Measurements from ENCODE around the gene FOXRED2. TPM values are rescaled to one million over a fixed set of nuclear protein-coding genes. Genes with fewer than 3 reads are reported as not detected.

Gene FOXRED2
- total and polyA plus RNA-seq, 2 of the 8 experiments (the other 6 are each of a cell fraction or from before 2014, with no cell fraction given), result 11.5 to 27.8 TPM

GRCh38 chr22:36550701-36551495, 44.1 kb upstream of the FOXRED2 start:
- no peak overlapping the region for H2BK120ac ChIP-seq (replicated peaks; ENCODE audit: low read depth, low read length)

More at GRCh38 chr22:36550701-36551495, 44.1 kb upstream of the FOXRED2 start:
- no peaks in the 10 kb centered on the region for H3K36me3 ChIP-seq (ENCODE audit: control insufficient read depth in 2 of 4, insufficient read depth in 4 of 4, low read length in 3 of 4)
- H3K4me1 ChIP-seq (replicated peaks in 1 of 4; ENCODE audit: control insufficient read depth in 3 of 4, insufficient read depth in 4 of 4, low read length in 3 of 4), result peaks cover 0 to 12% (median 3%) of the 10 kb centered on the region in 4 experiments; a peak in 4 of 7 replicates
- no peak overlapping the region for H2BK20ac ChIP-seq (ENCODE audit: low read length)
- H3K27ac ChIP-seq (ENCODE audit: low read depth, low read length), result no peak overlapping the region
- H2AK5ac ChIP-seq (ENCODE audit: low read depth, low read length), result no peak overlapping the region
- no peaks in the 10 kb centered on the region for H3K9me3 ChIP-seq (ENCODE audit: insufficient read depth in 2 of 2, low read depth in 1 of 2, low read length in 1 of 2)
- no peak overlapping the region for H3K14ac ChIP-seq (ENCODE audit: insufficient read length)
- no peak overlapping the region for H3K23ac ChIP-seq (ENCODE audit: insufficient read length)
- H2BK5ac ChIP-seq (ENCODE audit: low read depth, low read length), result no peak overlapping the region
- TF ChIP-seq CTBP2 (IDR thresholded peaks at IDR 0.05; ENCODE audit: borderline replicate concordance, insufficient read depth, insufficient read length, low read length), result no peak
- TF ChIP-seq KDM5A (IDR thresholded peaks at IDR 0.05; ENCODE audit: low read length), result no peak
- peak overlapping the region; percentile 9; the same call in 1 of the 2 replicates for H4K8ac ChIP-seq (ENCODE audit: extremely low read depth, insufficient read depth, low read length)
- H3K23me2 ChIP-seq (ENCODE audit: low read depth, low read length), result no peaks in the 10 kb centered on the region; the same call in 1 of the 2 replicates
- DNase-seq (ENCODE audit: low read depth in 1 of 2, low spot score in 2 of 2), result no peak
- no peaks in the 10 kb centered on the region for H3K79me1 ChIP-seq (ENCODE audit: low read depth, low read length)
- no peak overlapping the region for H3K56ac ChIP-seq (replicated peaks; ENCODE audit: insufficient read length, low read depth, low read length)
- no peak overlapping the region for H2AFZ ChIP-seq (ENCODE audit: low read length)
- H3K9ac ChIP-seq (replicated peaks in 1 of 4; ENCODE audit: extremely low read depth in 1 of 4, low read depth in 3 of 4, low read length in 3 of 4), result no peak overlapping the region
- no peak overlapping the region; the same call in 1 of the 2 replicates for H2BK12ac ChIP-seq (ENCODE audit: low read depth, low read length)
- H2BK15ac ChIP-seq (ENCODE audit: low read length), result no peak overlapping the region
- no peaks in the 10 kb centered on the region for H3K27me3 ChIP-seq (replicated peaks in 1 of 4; ENCODE audit: control insufficient read depth in 3 of 4, extremely low read depth in 1 of 4, insufficient read depth in 3 of 4, low read length in 3 of 4)
- no peaks in the 10 kb centered on the region for H3K79me2 ChIP-seq (ENCODE audit: control insufficient read depth in 1 of 2, insufficient read depth in 2 of 2, low read length in 2 of 2)
- FAIRE-seq, result no peak
- H4K5ac ChIP-seq (ENCODE audit: insufficient read length, low read depth, low read length), result no peak overlapping the region
- H4K91ac ChIP-seq (replicated peaks; ENCODE audit: insufficient read length, low read length), result no peak overlapping the region
- ChIA-PET CTCF (ENCODE audit: partially characterized antibody) (interaction anchor here (1.2 to 2.8 kb wide), 6 partner anchors 8 to 427 kb away, joined by 4 to 17 read pairs (median 10); no protein-coding TSS in a partner anchor), POLR2A (ENCODE audit: partially characterized antibody) (no interaction called here)
- WGBS, 2 experiments (ENCODE audit: extremely low coverage in 1 of 2, insufficient coverage in 1 of 2, insufficient read length in 1 of 2, insufficient replicate concordance in 2 of 2, low coverage in 1 of 2, low lambda C conversion rate in 2 of 2, missing lambda C conversion rate in 1 of 2), result 90 to 100% methylated on average over 2 to 13 of the region's 13 CpGs
- H3K4me2 ChIP-seq (ENCODE audit: insufficient read depth in 1 of 2, low read depth in 2 of 2, low read length in 2 of 2), result no peak overlapping the region
- H4K20me1 ChIP-seq (replicated peaks in 1 of 2; ENCODE audit: control insufficient read depth in 1 of 2, insufficient read depth in 2 of 2, low read length in 2 of 2), result no peaks in the 10 kb centered on the region
- H3K4ac ChIP-seq (replicated peaks; ENCODE audit: insufficient read length, low read depth, low read length), result no peak overlapping the region
- H3K4me3 ChIP-seq (ENCODE audit: extremely low read depth in 1 of 4, insufficient read depth in 2 of 4, low read depth in 3 of 4, low read length in 4 of 4), result no peak overlapping the region
- H3K18ac ChIP-seq (ENCODE audit: extremely low read depth, low read length), result no peak overlapping the region
